Skeletal muscle tissue (tissue), 4 donors: ENCODE results near the gene NFYC. TPM values are rescaled to one million over a fixed set of nuclear protein-coding genes. Genes with fewer than 3 reads are reported as not detected.

Source experiments
- H3K27ac ChIP-seq: one replicate; pipeline ENCODE4 v1.7.0; 2013; ENCODE audit warnings: mild to moderate bottlenecking, low read depth, low read length, inconsistent platforms
- H3K27me3 ChIP-seq, 3 donors: one replicate each; pipeline ENCODE4 v1.7.0; 2013; ENCODE audit warnings: low read length in 3 of 3; ENCODE audit not compliant: control insufficient read depth in 3 of 3, insufficient read depth in 3 of 3
- H3K36me3 ChIP-seq, 3 donors: one replicate each; pipeline ENCODE4 v1.7.0; 2013; ENCODE audit warnings: low read length in 3 of 3; ENCODE audit not compliant: control insufficient read depth in 3 of 3, insufficient read depth in 3 of 3
- H3K4me1 ChIP-seq, 3 donors: one replicate each; pipeline ENCODE4 v1.7.0; 2013; ENCODE audit warnings: low read length in 3 of 3, mild to moderate bottlenecking in 3 of 3; ENCODE audit not compliant: control insufficient read depth in 3 of 3, insufficient read depth in 3 of 3
- H3K4me3 ChIP-seq, 3 donors: one replicate each; pipeline ENCODE4 v1.7.0; 2013; ENCODE audit warnings: low read length in 3 of 3
- H3K9ac ChIP-seq, 3 donors: one replicate each; pipeline ENCODE4 v1.7.0; 2013; ENCODE audit warnings: low read length in 3 of 3, mild to moderate bottlenecking in 3 of 3, moderate library complexity in 2 of 3, low read depth in 1 of 3
- H3K9me3 ChIP-seq, 3 donors: one replicate each; pipeline ENCODE4 v1.7.0; 2013; ENCODE audit warnings: low read length in 3 of 3; ENCODE audit not compliant: control insufficient read depth in 3 of 3
- total RNA-seq: library from RNA; depleted of rRNA; stranded (reverse); fragments of >200 nt; gene quantifications from one replicate; pipeline ENCODE4 v1.2.3, GENCODE V29; 2014
- donor health status: Osteomylitis.

NFYC gene
- total RNA-seq, 1 donor from 2014 or later = 28.2 TPM

GRCh38 chr1:40664167-40664537 is 27.4 kb upstream of the NFYC start:
- H3K4me1 ChIP-seq = peaks cover 0 to 9% (median 0%) of the 10 kb centered on the region in 3 donors
- peaks cover 0 to 3% (median 0%) of the 10 kb centered on the region in 3 donors for H3K27me3 ChIP-seq
- H3K9me3 ChIP-seq = no peaks in the 10 kb centered on the region
- no peak overlapping the region for H3K4me3 ChIP-seq
- no peaks in the 10 kb centered on the region for H3K36me3 ChIP-seq
- no peak overlapping the region for H3K27ac ChIP-seq
- no peak overlapping the region for H3K9ac ChIP-seq

DNA sequence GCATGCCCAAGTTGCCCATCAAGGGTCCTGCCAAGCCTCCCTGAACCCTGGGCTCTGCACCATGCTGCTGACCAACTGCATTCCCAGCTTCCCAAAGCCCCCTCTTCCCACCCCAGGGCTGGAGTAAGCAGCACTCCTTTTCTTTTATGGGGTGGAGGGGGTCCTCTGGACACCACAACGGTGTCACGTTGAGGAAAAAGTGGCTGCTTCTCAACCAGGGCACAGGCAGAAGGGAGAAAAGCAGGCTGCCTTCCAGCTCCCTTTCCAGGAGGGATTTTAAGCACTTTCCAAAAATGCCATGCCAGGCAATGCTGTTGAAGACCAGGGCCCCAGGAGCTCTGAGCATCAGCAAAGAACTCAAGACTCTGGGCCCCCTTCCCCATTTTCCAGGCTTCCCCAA is 26.7 kb upstream of the NFYC start:
- no peaks in the 10 kb centered on the region for H3K9me3 ChIP-seq
- no peak overlapping the region for H3K27ac ChIP-seq
- no peak overlapping the region for H3K9ac ChIP-seq
- H3K27me3 ChIP-seq = peaks cover 0 to 3% (median 0%) of the 10 kb centered on the region in 3 donors
- no peaks in the 10 kb centered on the region for H3K36me3 ChIP-seq
- H3K4me1 ChIP-seq = peaks cover 0 to 9% (median 0%) of the 10 kb centered on the region in 3 donors
- H3K4me3 ChIP-seq = no peak overlapping the region

DNA sequence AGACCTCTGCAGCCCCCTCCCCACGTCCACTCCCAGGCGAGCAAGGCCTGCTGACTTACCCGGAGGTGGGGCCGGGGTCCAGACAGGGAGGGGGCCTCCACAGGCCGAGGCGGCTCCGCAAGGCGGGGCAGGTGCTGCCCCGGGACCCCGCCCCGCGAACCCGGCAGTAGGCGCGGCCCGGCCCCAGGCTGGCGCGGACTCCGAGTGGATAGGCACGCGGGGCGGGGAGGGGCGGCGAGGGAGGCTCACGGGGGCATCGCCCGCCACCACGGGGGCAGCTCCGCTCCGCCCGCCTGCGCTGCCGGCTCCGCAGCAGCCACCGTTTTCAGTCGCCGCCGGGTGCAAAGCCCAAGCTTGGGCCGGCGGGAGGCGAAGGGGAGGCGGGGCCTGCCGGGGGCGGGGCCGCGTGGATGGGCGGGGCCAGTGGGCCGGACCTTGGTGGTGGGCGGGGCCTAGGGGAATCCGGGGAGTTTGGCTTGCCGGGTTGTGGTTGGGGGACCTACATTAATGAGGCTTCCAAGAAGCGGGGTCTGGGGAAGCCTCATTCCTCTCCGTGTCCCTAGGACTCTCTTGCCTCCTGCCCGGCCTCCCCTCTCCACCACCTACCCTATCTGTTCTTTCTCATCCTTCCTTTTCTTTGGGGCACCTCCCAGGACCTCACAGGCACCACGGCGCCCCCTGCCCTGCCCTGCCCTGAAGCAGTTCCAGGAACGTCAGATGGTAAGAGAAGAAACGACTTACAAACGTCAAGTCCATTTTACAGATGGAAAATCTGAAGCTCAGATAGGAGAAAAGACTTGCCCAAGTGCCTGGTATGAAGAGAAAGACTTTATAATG is 26.0 kb upstream of the NFYC start, which contains the start of gene RIMS3:
RIMS3 (minus strand) TSS at position 348 of the 837 bp plus-strand sequence. CDS start 23,757 bp downstream, outside the sequence.
- H3K4me1 ChIP-seq = peaks cover 0 to 9% (median 0%) of the 10 kb centered on the region in 3 donors
- peak within 1 kb of the TSS in 1 of 3 donors; percentile 62 for H3K9ac ChIP-seq
- no peaks in the 10 kb centered on the region for H3K36me3 ChIP-seq
- H3K27me3 ChIP-seq = peaks cover 0 to 3% (median 0%) of the 10 kb centered on the region in 3 donors
- H3K4me3 ChIP-seq = peak within 1 kb of the TSS; percentile 43 to 58 (median 52)
- H3K27ac ChIP-seq = no peak within 1 kb of the TSS
- H3K9me3 ChIP-seq = no peaks in the 10 kb centered on the region

- H3K4me1 ChIP-seq = peaks cover 0 to 6% (median 0%) of the 10 kb centered on the region in 3 donors
- H3K9me3 ChIP-seq = no peaks in the 10 kb centered on the region
- no peaks in the 10 kb centered on the region for H3K36me3 ChIP-seq
- no peak overlapping the region for H3K27ac ChIP-seq
- H3K4me3 ChIP-seq = peak overlapping the region in 2 of 3 donors; percentile 49 to 51
- H3K9ac ChIP-seq = no peak overlapping the region
- peaks cover 0 to 5% (median 0%) of the 10 kb centered on the region in 3 donors for H3K27me3 ChIP-seq
These were observed 22.6 kb upstream of the NFYC start for GRCh38 chr1:40668769-40669525.

DNA sequence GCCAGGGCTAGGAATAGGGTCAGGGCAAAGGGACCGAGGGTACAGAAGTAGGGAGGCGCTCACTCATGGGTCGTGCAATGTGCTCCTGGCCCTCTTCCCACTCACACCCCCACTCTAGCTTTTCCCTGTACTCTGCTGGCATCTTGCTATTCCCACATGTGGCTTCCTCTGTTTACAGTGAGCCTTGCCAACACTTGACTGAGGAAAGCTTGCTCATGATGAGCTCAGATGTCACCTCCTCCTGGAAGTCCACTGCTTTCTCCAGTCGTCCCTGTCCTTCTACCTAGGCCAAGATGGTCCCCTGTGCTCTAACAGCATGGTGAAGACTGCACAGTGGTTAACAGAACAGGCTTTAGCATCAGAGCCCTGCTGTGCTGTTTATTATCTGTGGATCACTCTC is 18.1 kb upstream of the NFYC start:
- Histone ChIP-seq H3K4me3 (no peak overlapping the region), H3K9ac (no peak overlapping the region), H3K9me3 (no peaks in the 10 kb centered on the region), H3K27ac (no peak overlapping the region), H3K4me1 (no peaks in the 10 kb centered on the region), H3K36me3 (no peaks in the 10 kb centered on the region), H3K27me3 (peaks cover 0 to 4% (median 2%) of the 10 kb centered on the region in 3 donors)

- no peak overlapping the region for H3K9ac ChIP-seq
- H3K4me1 ChIP-seq = no peaks in the 10 kb centered on the region
- H3K4me3 ChIP-seq = no peak overlapping the region
- H3K9me3 ChIP-seq = no peaks in the 10 kb centered on the region
- peaks cover 0 to 7% (median 2%) of the 10 kb centered on the region in 3 donors for H3K27me3 ChIP-seq
- H3K36me3 ChIP-seq = no peaks in the 10 kb centered on the region
- H3K27ac ChIP-seq = no peak overlapping the region
These were observed 15.0 kb upstream of the NFYC start for GRCh38 chr1:40676501-40676900.

GRCh38 chr1:40679165-40679953 is 12.1 kb upstream of the NFYC start:
- H3K9me3 ChIP-seq = no peaks in the 10 kb centered on the region
- H3K36me3 ChIP-seq = no peaks in the 10 kb centered on the region
- H3K9ac ChIP-seq = no peak overlapping the region
- H3K27ac ChIP-seq = no peak overlapping the region
- no peaks in the 10 kb centered on the region for H3K4me1 ChIP-seq
- H3K27me3 ChIP-seq = peaks cover 0 to 5% (median 0%) of the 10 kb centered on the region in 3 donors
- H3K4me3 ChIP-seq = no peak overlapping the region

DNA sequence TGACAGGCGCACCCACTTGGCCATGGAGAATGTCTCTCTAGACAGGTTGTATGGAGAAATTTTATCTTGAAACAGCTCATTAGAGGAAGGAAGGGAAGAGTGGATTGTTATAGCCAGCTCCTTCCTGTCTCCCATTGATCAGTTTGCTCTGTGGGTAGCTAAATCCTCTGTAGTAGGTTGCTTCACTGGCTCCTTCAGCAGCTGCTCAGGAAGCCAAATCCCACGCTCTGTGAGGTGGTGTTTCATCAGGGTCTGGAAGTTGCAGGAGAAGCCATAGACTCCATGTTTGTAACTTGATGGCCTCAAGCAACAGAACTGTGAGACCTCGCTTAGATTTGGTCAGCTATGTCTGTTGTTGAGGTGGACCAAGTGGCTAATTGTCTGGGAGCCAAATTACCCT is 6.8 kb upstream of the NFYC start:
- no peak overlapping the region for H3K9ac ChIP-seq
- H3K27ac ChIP-seq = no peak overlapping the region
- no peak overlapping the region for H3K4me3 ChIP-seq
- no peaks in the 10 kb centered on the region for H3K27me3 ChIP-seq
- H3K9me3 ChIP-seq = no peaks in the 10 kb centered on the region
- peaks cover 2 to 6% (median 2%) of the 10 kb centered on the region in 3 donors for H3K36me3 ChIP-seq
- peaks cover 0 to 2% (median 0%) of the 10 kb centered on the region in 3 donors for H3K4me1 ChIP-seq

DNA sequence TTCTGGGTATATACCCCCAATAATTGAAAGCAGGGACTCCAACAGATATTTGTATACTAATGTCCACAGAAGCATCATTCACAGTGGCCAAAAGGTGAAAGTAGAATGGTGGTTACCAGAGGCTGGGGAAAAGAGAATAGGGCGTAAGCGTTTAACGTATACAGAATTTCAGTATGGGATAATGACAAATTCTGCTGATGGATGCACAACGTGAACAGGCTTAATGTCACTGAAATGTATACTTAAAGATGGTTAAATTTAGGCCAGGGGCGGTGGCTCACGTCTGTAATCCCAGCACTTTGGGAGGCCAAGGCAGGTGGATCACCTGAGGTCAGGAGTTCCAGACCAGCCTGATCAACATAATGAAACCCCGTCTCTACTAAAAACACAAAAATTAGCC is 4.4 kb upstream of the NFYC start:
- H3K27ac ChIP-seq = no peak overlapping the region
- H3K27me3 ChIP-seq = no peaks in the 10 kb centered on the region
- no peak overlapping the region for H3K9ac ChIP-seq
- H3K4me3 ChIP-seq = no peak overlapping the region
- no peaks in the 10 kb centered on the region for H3K9me3 ChIP-seq
- peaks cover 2 to 6% (median 2%) of the 10 kb centered on the region in 3 donors for H3K36me3 ChIP-seq
- peaks cover 0 to 4% (median under 1%) of the 10 kb centered on the region in 3 donors for H3K4me1 ChIP-seq
